ENCODE results near the gene PSIP1. TPM values are rescaled to one million over a fixed set of nuclear protein-coding genes. Genes with fewer than 3 reads are reported as not detected.

PSIP1 gene
- total and polyA plus RNA-seq, 9 of the 15 experiments (the other 6 are each of a cell fraction or from before 2014, with no cell fraction given), result 18.8 to 119 (median 59.9) TPM

DNA sequence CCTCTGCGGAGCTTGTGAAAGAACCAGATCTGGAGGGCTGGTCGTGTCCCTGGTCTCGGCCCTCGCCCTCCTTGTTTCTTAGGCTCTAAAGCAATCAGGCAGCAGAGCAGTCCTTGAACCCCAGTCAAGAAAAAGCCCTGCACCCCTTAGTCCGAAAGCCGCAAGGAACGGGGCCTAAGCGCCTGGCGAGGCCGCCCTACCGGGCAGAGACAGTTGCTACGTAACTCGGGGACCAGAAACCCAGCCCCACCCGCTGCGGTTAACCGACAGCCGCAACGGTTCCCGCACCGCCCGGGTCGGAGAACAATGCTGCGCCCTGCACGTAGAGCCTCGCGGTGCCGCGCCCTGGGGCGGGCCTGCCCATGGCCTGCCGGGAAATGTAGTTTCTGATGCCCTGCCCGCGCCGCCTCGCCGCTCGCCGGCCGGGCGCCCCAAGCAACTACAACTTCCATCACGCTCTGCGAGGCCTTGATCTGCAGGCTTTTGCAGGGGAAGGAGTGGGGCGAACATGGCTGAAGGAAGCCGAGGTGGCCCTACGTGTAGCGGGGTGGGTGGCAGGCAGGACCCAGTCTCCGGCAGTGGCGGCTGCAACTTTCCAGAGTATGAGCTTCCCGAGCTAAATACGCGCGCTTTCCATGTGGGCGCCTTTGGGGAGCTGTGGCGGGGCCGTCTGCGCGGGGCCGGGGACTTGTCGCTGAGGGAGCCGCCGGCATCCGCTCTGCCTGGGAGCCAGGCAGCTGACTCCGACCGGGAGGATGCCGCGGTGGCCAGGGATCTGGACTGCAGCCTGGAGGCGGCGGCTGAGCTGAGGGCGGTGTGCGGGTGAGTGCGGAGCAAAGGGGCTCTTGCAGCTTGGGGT, 88.2 kb downstream of the PSIP1 start, which contains the start of gene SNAPC3 (continued):
- TF ChIP-seq ZBTB7A (IDR thresholded peaks at IDR 0.05; ENCODE audit: borderline replicate concordance, control insufficient read depth, low read depth, low read length) (no peak), DIDO1 (tag; IDR thresholded peaks at IDR 0.05; ENCODE audit: low read depth) (no peak), ZKSCAN3 (CRISPR knock-in tag; IDR thresholded peaks at IDR 0.05) (no peak), NR3C1 (CRISPR knock-in tag; IDR thresholded peaks at IDR 0.05) (no peak), ATF1 (CRISPR knock-in tag; IDR thresholded peaks at IDR 0.05) (no peak), ATF1 (tag; IDR thresholded peaks at IDR 0.05) (peak; percentile 89), ELF1 (tag; IDR thresholded peaks at IDR 0.05) (no peak), POLR2H (tag; IDR thresholded peaks at IDR 0.05; ENCODE audit: low read depth) (no peak), YY1 (IDR thresholded peaks at IDR 0.05; ENCODE audit: borderline replicate concordance in 1 of 3, control insufficient read depth in 1 of 3, extremely low read depth in 1 of 3, insufficient read depth in 3 of 3, insufficient read length in 1 of 3, insufficient replicate concordance in 2 of 3, low read depth in 1 of 3, low read length in 2 of 3) (peak; percentile 47 to 84 (median 80)), ZNF589 (CRISPR knock-in tag; IDR thresholded peaks at IDR 0.05; ENCODE audit: low read depth) (no peak), HMG20A (CRISPR knock-in tag; conservative IDR thresholded peaks at IDR 0.05) (no peak), PCBP1 (IDR thresholded peaks at IDR 0.05; ENCODE audit: low read depth, low read length, poor library complexity, severe bottlenecking) (no peak), NCOA4 (IDR thresholded peaks at IDR 0.05; ENCODE audit: partially characterized antibody) (no peak), TAF15 (IDR thresholded peaks at IDR 0.05; ENCODE audit: low read depth, low read length) (no peak), ZNF133 (CRISPR knock-in tag; IDR thresholded peaks at IDR 0.05) (no peak), NR2F6 (CRISPR knock-in tag; IDR thresholded peaks at IDR 0.05) (no peak)
- TF ChIP-seq, protein P1, sequence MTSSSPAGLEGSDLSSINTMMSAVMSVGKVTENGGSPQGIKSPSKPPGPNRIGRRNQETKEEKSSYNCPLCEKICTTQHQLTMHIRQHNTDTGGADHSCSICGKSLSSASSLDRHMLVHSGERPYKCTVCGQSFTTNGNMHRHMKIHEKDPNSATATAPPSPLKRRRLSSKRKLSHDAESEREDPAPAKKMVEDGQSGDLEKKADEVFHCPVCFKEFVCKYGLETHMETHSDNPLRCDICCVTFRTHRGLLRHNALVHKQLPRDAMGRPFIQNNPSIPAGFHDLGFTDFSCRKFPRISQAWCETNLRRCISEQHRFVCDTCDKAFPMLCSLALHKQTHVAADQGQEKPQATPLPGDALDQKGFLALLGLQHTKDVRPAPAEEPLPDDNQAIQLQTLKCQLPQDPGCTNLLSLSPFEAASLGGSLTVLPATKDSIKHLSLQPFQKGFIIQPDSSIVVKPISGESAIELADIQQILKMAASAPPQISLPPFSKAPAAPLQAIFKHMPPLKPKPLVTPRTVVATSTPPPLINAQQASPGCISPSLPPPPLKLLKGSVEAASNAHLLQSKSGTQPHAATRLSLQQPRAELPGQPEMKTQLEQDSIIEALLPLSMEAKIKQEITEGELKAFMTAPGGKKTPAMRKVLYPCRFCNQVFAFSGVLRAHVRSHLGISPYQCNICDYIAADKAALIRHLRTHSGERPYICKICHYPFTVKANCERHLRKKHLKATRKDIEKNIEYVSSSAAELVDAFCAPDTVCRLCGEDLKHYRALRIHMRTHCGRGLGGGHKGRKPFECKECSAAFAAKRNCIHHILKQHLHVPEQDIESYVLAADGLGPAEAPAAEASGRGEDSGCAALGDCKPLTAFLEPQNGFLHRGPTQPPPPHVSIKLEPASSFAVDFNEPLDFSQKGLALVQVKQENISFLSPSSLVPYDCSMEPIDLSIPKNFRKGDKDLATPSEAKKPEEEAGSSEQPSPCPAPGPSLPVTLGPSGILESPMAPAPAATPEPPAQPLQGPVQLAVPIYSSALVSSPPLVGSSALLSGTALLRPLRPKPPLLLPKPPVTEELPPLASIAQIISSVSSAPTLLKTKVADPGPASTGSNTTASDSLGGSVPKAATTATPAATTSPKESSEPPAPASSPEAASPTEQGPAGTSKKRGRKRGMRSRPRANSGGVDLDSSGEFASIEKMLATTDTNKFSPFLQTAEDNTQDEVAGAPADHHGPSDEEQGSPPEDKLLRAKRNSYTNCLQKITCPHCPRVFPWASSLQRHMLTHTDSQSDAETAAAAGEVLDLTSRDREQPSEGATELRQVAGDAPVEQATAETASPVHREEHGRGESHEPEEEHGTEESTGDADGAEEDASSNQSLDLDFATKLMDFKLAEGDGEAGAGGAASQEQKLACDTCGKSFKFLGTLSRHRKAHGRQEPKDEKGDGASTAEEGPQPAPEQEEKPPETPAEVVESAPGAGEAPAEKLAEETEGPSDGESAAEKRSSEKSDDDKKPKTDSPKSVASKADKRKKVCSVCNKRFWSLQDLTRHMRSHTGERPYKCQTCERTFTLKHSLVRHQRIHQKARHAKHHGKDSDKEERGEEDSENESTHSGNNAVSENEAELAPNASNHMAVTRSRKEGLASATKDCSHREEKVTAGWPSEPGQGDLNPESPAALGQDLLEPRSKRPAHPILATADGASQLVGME (CRISPR knock-in tag; IDR thresholded peaks at IDR 0.05), result no peak
- TF ChIP-seq, protein P2, sequence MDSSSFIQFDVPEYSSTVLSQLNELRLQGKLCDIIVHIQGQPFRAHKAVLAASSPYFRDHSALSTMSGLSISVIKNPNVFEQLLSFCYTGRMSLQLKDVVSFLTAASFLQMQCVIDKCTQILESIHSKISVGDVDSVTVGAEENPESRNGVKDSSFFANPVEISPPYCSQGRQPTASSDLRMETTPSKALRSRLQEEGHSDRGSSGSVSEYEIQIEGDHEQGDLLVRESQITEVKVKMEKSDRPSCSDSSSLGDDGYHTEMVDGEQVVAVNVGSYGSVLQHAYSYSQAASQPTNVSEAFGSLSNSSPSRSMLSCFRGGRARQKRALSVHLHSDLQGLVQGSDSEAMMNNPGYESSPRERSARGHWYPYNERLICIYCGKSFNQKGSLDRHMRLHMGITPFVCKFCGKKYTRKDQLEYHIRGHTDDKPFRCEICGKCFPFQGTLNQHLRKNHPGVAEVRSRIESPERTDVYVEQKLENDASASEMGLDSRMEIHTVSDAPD (CRISPR knock-in tag; IDR thresholded peaks at IDR 0.05), result no peak
- TF ChIP-seq, protein P3, sequence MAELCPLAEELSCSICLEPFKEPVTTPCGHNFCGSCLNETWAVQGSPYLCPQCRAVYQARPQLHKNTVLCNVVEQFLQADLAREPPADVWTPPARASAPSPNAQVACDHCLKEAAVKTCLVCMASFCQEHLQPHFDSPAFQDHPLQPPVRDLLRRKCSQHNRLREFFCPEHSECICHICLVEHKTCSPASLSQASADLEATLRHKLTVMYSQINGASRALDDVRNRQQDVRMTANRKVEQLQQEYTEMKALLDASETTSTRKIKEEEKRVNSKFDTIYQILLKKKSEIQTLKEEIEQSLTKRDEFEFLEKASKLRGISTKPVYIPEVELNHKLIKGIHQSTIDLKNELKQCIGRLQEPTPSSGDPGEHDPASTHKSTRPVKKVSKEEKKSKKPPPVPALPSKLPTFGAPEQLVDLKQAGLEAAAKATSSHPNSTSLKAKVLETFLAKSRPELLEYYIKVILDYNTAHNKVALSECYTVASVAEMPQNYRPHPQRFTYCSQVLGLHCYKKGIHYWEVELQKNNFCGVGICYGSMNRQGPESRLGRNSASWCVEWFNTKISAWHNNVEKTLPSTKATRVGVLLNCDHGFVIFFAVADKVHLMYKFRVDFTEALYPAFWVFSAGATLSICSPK (IDR thresholded peaks at IDR 0.05; ENCODE audit: borderline replicate concordance), result no peak

Data from K562 (cell line).